K562 treated with DMSO at 1 percent for 12 hours (cell line): Measurements from ENCODE around the gene COLQ. TPM values are rescaled to one million over a fixed set of nuclear protein-coding genes. Genes with fewer than 3 reads are reported as not detected.

Source experiments
- total RNA-seq: library from RNA; unstranded; fragments of 300-600 nt; gene quantifications from 2 replicates; pipeline ENCODE4 v1.2.3, GENCODE V29; 2022; ENCODE audit not compliant: insufficient read depth

The COLQ gene
- total RNA-seq: 1.2 TPM in 1 of 2 replicates, not detected in the other

GRCh38 chr3:15521573-15521965 lies at the start of gene COLQ:
COLQ (minus strand) TSS chr3:15521706; CDS start chr3:15521625, 81 bp downstream.

DNA sequence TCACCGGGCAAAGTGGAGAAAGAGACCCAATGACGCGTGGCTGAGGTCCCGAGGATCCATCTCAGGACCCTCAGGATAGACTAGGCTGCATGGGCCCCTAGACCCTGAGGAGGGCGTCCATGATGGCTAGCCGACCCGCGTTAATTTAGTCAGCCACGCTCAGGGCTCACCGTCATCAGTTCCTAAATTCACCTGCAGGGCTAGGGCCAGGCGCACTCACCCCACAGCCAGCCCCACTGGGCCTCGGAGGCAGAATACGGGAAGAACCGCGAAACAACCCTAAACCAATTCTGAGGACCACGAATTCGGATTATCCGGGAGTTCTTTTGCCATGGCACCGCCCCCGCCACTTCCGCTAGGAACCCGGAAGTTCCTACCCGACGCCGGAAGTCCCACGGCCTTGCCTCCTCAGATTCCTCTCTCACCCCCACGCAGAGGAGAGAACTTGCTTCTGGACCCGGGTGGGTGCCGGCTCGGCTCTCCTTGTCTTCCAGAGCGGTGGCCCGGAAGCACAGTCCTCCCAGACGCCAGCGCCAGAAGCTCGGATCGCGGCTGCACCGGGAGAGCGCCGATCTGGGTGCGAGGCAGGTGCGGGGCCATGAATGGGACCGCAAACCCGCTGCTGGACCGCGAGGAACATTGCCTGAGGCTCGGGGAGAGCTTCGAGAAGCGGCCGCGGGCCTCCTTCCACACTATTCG lies 94.2 kb downstream of the COLQ start, which contains the start of the genes EAF1 and METTL6:
Gene EAF1, plus strand, starts transcription at position 417 of the 699 bp plus-strand sequence. Its CDS starts 182 bp downstream, at position 599.
Gene METTL6, minus strand, starts transcription at position 363 of the 699 bp plus-strand sequence. CDS start 1,033 bp downstream, outside the sequence.

Other genes with a start within 250 kb of the COLQ start
- gene SH3BP5, start 189.1 kb downstream of the COLQ start, total RNA-seq: 9.8 and 20.3 TPM in 2 replicates
- 10.1 and 23.3 TPM in 2 replicates for gene METTL6, start 94.2 kb downstream of the COLQ start, total RNA-seq
- gene EAF1, start 94.1 kb downstream of the COLQ start, total RNA-seq: 7.8 and 19.8 TPM in 2 replicates
- gene HACL1, start 79.9 kb upstream of the COLQ start, total RNA-seq: 35.9 and 52.5 TPM in 2 replicates
- gene BTD, start 80.0 kb upstream of the COLQ start, total RNA-seq: 8.6 and 11.5 TPM in 2 replicates